ENCODE results near the gene LRRC41.
"Not testable (repeated sequence)": the region's sequence is repeated elsewhere in the genome, so short reads cannot be mapped to it uniquely, and the experiment has no call there.

LRRC41 gene

GRCh38 chr1:46248122-46248920 lies 55.1 kb downstream of the LRRC41 start:
- DNase-seq (ENCODE audit: low read depth), result no peak
- no peak for TF ChIP-seq CTCF (conservative IDR thresholded peaks at IDR 0.05; ENCODE audit: low read length)
- H3K4me3 ChIP-seq (ENCODE audit: low read length), result peak overlapping the region; percentile 82

GRCh38 chr1:46247436-46248121 lies 55.8 kb downstream of the LRRC41 start, which contains the start of gene RAD54L:
Gene RAD54L, plus strand, starts transcription at chr1:46247763. Its CDS starts 643 bp downstream, at chr1:46248406.
- TF ChIP-seq CTCF (conservative IDR thresholded peaks at IDR 0.05; ENCODE audit: low read length), result no peak
- peak within 1 kb of the TSS; percentile 94 for H3K4me3 ChIP-seq (ENCODE audit: low read length)
- DNase-seq (ENCODE audit: low read depth), result peak; percentile 99

GRCh38 chr1:46246548-46247435 lies 56.6 kb downstream of the LRRC41 start:
- DNase-seq (ENCODE audit: low read depth), result peak; percentile 36
- no peak for TF ChIP-seq CTCF (conservative IDR thresholded peaks at IDR 0.05; ENCODE audit: low read length)
- H3K4me3 ChIP-seq (ENCODE audit: low read length), result peak overlapping the region; percentile 94

GRCh38 chr1:46246136-46246535 lies 57.3 kb downstream of the LRRC41 start:
- DNase-seq (ENCODE audit: low read depth); H3K4me3 ChIP-seq (ENCODE audit: low read length): not testable (repeated sequence)

- peak; percentile 34 for DNase-seq (ENCODE audit: low read depth)
- TF ChIP-seq CTCF (conservative IDR thresholded peaks at IDR 0.05; ENCODE audit: low read length), result peak; percentile 50
- no peak overlapping the region for H3K4me3 ChIP-seq (ENCODE audit: low read length)
Observed at GRCh38 chr1:46244656-46245371, 58.6 kb downstream of the LRRC41 start.

DNA sequence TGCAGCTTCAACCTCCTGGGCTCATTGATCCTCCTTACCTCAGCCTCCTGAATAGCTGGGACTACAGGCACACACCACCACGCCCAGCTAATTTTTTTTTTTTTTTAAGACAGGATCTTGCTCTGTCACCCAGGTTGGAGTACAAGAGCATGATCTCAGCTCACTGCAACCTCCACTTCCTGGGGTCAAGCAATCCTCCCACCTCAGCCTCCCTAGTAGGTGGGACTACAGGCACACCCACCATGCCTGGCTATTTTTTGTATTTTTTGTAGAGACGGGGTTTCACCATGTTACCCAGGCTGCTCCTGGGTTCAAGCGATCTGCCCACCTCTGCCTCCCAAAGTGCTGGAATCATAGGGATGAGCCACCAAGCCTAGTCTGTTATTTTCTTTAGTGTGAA lies 59.6 kb downstream of the LRRC41 start:
- DNase-seq (ENCODE audit: low read depth); H3K4me3 ChIP-seq (ENCODE audit: low read length): not testable (repeated sequence)

GRCh38 chr1:46242918-46243317 lies 60.5 kb downstream of the LRRC41 start:
- no peak overlapping the region for H3K4me3 ChIP-seq (ENCODE audit: low read length)
- TF ChIP-seq CTCF (conservative IDR thresholded peaks at IDR 0.05; ENCODE audit: low read length), result no peak
- no peak for DNase-seq (ENCODE audit: low read depth)

DNA sequence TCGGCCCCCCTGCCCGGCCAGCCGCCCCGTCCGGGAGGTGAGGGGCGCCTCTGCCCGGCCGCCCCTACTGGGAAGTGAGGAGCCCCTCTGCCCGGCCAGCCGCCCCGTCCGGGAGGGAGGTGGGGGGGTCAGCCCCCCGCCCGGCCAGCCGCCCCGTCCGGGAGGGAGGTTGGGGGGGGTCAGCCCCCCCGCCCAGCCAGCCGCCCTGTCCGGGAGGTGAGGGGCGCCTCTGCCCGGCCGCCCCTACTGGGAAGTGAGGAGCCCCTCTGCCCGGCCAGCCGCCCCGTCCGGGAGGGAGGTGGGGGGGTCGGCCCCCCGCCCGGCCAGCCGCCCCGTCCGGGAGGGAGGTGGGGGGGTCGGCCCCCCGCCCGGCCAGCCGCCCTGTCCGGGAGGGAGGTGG lies 61.7 kb downstream of the LRRC41 start:
- DNase-seq (ENCODE audit: low read depth); H3K4me3 ChIP-seq (ENCODE audit: low read length): not testable (repeated sequence)

GRCh38 chr1:46238865-46239264 lies 64.6 kb downstream of the LRRC41 start:
- DNase-seq (ENCODE audit: low read depth), result peak; percentile 39
- H3K4me3 ChIP-seq (ENCODE audit: low read length), result not testable (repeated sequence)

Data from AG10803 (cell line).